ENCODE data around the gene FRMD4A. TPM values are rescaled to one million over a fixed set of nuclear protein-coding genes. Genes with fewer than 3 reads are reported as not detected.

The FRMD4A gene
- total RNA-seq, 1 experiment from 2014 or later, result 17.1 TPM

GRCh38 chr10:13827076-13827797 is 503.5 kb downstream of the FRMD4A start:
- H3K4me3 ChIP-seq, result no peak overlapping the region
- H3K4me1 ChIP-seq, result no peaks in the 10 kb centered on the region

GRCh38 chr10:13823709-13824405 is 506.9 kb downstream of the FRMD4A start:
- no peak overlapping the region for H3K4me3 ChIP-seq
- no peaks in the 10 kb centered on the region for H3K9me3 ChIP-seq (replicated peaks)
- no peak overlapping the region for H3K27ac ChIP-seq
- no peaks in the 10 kb centered on the region for H3K4me1 ChIP-seq
- DNase-seq, result no peak
- no peaks in the 10 kb centered on the region for H3K36me3 ChIP-seq
- no peaks in the 10 kb centered on the region for H3K27me3 ChIP-seq

More at GRCh38 chr10:13827076-13827797, 503.5 kb downstream of the FRMD4A start:
- Histone ChIP-seq H3K9me3 (replicated peaks) (no peaks in the 10 kb centered on the region), H3K27ac (no peak overlapping the region), H3K27me3 (no peaks in the 10 kb centered on the region), H3K36me3 (no peaks in the 10 kb centered on the region)
- DNase-seq, result no peak

GRCh38 chr10:13823096-13823708 is 507.5 kb downstream of the FRMD4A start:
- no peaks in the 10 kb centered on the region for H3K4me1 ChIP-seq

DNA sequence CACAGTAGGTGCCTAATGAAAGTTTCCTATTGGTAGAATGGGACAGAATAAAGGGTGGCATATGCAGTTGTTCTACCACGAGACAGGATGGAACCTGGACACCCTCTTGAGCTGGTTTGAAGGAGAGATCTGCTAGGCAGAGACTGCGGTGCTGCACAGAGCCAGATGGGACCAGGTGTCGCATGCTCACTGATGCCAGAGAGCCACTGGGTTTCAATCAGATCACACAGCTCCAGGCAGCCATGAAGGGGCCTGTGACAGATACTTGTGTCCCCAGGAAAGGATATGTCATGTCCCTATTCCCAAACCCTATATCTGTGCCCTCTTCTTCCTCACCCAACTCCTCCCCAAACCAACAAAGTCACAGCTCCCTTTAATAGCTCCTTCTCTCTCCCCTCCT is 508.2 kb downstream of the FRMD4A start:
- Histone ChIP-seq H3K27ac (no peak overlapping the region), H3K27me3 (no peaks in the 10 kb centered on the region), H3K9me3 (replicated peaks) (no peaks in the 10 kb centered on the region), H3K36me3 (no peaks in the 10 kb centered on the region), H3K4me3 (no peak overlapping the region), H3K4me1 (no peaks in the 10 kb centered on the region)
- no peak for DNase-seq

More at GRCh38 chr10:13823096-13823708, 507.5 kb downstream of the FRMD4A start:
- no peaks in the 10 kb centered on the region for H3K9me3 ChIP-seq (replicated peaks)
- no peak overlapping the region for H3K27ac ChIP-seq
- no peaks in the 10 kb centered on the region for H3K36me3 ChIP-seq
- no peaks in the 10 kb centered on the region for H3K27me3 ChIP-seq
- DNase-seq, result no peak
- H3K4me3 ChIP-seq, result no peak overlapping the region

- Histone ChIP-seq H3K4me1 (no peaks in the 10 kb centered on the region), H3K27ac (no peak overlapping the region), H3K9me3 (replicated peaks) (peaks cover 6% of the 10 kb centered on the region; the same call in 1 of the 2 replicates), H3K36me3 (no peaks in the 10 kb centered on the region), H3K4me3 (no peak overlapping the region), H3K27me3 (no peaks in the 10 kb centered on the region)
- DNase-seq, result no peak
These were observed 509.8 kb downstream of the FRMD4A start for GRCh38 chr10:13820964-13821337.

DNA sequence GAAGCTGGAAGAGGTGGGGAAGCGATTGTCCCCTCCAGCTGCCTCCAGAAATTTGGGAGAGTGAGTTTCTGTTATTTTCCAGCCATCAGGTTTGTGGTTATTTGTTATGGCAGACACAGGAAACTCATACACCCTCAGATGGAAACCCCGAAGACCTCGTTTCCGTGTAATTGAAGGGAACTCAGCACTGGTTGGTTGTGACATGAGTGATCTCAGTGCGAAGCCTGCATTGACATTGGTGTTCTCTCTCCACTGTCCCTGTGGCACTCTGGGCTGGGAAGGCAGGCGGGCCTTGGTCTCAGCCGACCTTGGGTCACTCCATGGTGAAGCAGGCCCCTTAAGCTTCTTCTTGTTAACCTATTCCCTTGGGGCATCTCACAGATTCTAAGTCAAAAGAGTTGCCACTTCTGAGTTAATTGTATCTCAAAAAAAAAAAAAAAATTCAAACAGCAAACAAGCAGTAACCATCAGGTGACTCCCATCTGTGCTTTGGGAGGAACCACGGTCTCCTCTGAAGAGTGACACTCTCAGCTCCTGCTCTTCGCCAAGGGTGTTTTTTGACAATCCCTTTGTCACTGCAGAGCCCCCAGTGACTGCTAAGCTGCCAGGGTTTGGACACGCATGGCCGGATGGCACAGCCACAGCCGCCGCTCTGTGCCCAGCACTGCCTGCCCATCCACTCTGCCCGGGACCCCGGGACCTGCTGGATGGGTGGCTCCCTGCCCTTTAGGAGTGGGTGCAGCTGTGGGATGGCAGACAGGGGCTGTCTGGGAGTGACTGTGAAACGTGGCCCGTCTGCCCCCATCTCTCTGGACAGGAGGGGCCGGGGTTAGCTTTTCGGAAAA is 510.4 kb downstream of the FRMD4A start:
- no peak for DNase-seq
- Histone ChIP-seq H3K9me3 (replicated peaks) (peaks cover 6% of the 10 kb centered on the region; the same call in 1 of the 2 replicates), H3K36me3 (no peaks in the 10 kb centered on the region), H3K27ac (no peak overlapping the region), H3K4me3 (no peak overlapping the region), H3K4me1 (no peaks in the 10 kb centered on the region), H3K27me3 (no peaks in the 10 kb centered on the region)

DNA sequence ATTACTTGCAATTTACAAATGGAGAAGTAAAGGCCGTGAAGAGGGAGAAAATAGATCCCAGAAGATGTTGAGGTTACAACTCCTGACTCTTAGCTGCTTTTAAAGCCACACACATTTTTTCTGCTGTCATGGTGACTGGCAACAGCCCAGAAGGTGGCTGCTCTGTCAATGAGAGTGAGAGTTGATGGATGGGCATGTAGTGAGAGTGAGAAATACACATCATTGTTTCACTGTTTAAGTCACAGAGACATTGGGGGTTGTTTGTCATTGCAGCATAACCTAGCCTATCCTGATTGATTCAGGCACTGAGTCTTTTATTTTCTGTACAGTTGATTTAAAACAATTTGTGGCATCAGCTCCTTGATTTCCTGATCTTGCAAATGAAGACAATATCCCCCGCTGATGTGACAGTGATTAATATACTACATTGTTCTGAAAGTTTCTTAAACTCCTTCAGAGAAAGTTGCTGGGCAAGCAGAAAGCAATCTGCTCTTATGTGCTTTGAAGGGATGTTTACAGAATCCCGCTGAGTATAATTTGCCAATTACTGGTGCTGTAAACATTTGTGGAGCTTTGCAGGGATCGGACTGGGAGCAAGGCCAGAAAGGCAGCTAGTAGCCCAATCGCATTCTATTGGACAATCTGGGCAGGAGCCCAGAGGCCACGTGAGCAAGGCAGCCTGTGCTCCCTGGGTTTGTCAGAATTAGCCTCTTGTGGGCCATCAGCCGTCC is 514.4 kb downstream of the FRMD4A start:
- H3K36me3 ChIP-seq, result no peaks in the 10 kb centered on the region
- H3K27ac ChIP-seq, result no peak overlapping the region
- H3K4me1 ChIP-seq, result no peaks in the 10 kb centered on the region
- no peak for DNase-seq
- H3K4me3 ChIP-seq, result no peak overlapping the region
- H3K27me3 ChIP-seq, result no peaks in the 10 kb centered on the region
- peaks cover 6% of the 10 kb centered on the region; the same call in 1 of the 2 replicates for H3K9me3 ChIP-seq (replicated peaks)

GRCh38 chr10:13815756-13816155 is 515.0 kb downstream of the FRMD4A start:
- Histone ChIP-seq H3K4me3 (no peak overlapping the region), H3K9me3 (replicated peaks) (peaks cover 6% of the 10 kb centered on the region; the same call in 1 of the 2 replicates), H3K36me3 (no peaks in the 10 kb centered on the region), H3K27ac (no peak overlapping the region), H3K27me3 (no peaks in the 10 kb centered on the region), H3K4me1 (no peaks in the 10 kb centered on the region; the same call in 1 of the 2 replicates)
- DNase-seq, result no peak

- no peak for DNase-seq
- Histone ChIP-seq H3K9me3 (replicated peaks) (peaks cover 6% of the 10 kb centered on the region; the same call in 1 of the 2 replicates), H3K27ac (no peak overlapping the region), H3K4me3 (no peak overlapping the region), H3K4me1 (no peaks in the 10 kb centered on the region; the same call in 1 of the 2 replicates), H3K27me3 (no peaks in the 10 kb centered on the region), H3K36me3 (no peaks in the 10 kb centered on the region)
These were observed 517.2 kb downstream of the FRMD4A start for GRCh38 chr10:13813550-13813949.

DNA sequence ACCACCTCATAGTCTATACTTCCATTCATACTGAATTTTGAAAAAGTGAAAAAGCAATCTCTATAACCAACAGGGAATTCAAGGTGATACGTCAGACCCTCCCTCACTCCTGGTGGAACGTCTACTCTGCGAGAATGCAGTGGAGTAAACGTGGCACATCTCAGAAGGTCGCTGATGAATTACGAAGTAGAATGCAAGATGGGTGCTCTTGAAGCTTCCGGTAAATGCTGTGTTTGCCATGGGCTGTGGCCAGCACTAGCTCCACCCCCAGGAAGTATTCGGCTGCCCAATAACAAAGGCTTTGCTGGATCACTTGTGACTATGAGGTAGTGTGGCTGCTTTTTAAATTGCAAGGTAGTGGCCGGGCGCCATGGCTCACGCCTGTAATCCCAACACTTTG is 517.9 kb downstream of the FRMD4A start:
- peaks cover 6% of the 10 kb centered on the region; the same call in 1 of the 2 replicates for H3K9me3 ChIP-seq (replicated peaks)
- no peaks in the 10 kb centered on the region; the same call in 1 of the 2 replicates for H3K4me1 ChIP-seq
- DNase-seq, result no peak
- H3K4me3 ChIP-seq, result no peak overlapping the region
- no peak overlapping the region for H3K27ac ChIP-seq
- H3K36me3 ChIP-seq, result no peaks in the 10 kb centered on the region
- no peaks in the 10 kb centered on the region for H3K27me3 ChIP-seq

DNA sequence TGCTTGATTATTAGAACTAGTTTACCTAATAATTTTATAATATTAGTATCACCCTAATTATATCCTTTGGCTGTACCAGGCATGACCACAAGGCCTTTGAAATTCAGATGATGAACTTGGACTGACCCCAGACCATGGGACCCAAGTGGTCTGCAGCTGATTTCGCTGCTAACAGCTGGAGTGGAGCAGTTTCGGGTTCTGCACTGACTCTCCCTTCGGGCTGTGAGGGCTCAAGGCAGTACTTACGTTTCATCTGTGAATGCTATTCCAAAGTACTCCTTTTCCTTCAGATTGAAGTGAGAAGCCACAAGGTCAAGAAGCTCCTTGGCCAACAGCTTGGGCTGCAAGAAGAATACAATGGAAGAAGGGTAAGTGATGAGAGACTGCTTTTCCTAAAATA is 520.2 kb downstream of the FRMD4A start:
- no peaks in the 10 kb centered on the region for H3K27me3 ChIP-seq
- H3K4me1 ChIP-seq, result no peaks in the 10 kb centered on the region; the same call in 1 of the 2 replicates
- no peaks in the 10 kb centered on the region for H3K9me3 ChIP-seq (replicated peaks)
- no peak overlapping the region for H3K27ac ChIP-seq
- DNase-seq, result peak; percentile 26 to 56
- no peaks in the 10 kb centered on the region for H3K36me3 ChIP-seq
- no peak overlapping the region for H3K4me3 ChIP-seq

- no peaks in the 10 kb centered on the region for H3K9me3 ChIP-seq (replicated peaks)
- no peaks in the 10 kb centered on the region for H3K36me3 ChIP-seq
- no peaks in the 10 kb centered on the region; the same call in 1 of the 2 replicates for H3K4me1 ChIP-seq
- no peaks in the 10 kb centered on the region for H3K27me3 ChIP-seq
- no peak for DNase-seq
- H3K4me3 ChIP-seq, result no peak overlapping the region
- no peak overlapping the region for H3K27ac ChIP-seq
These were observed 521.3 kb downstream of the FRMD4A start for GRCh38 chr10:13809427-13809826.

GRCh38 chr10:13808556-13809391 is 522.0 kb downstream of the FRMD4A start:
- Histone ChIP-seq H3K36me3 (no peaks in the 10 kb centered on the region), H3K4me1 (no peaks in the 10 kb centered on the region; the same call in 1 of the 2 replicates), H3K9me3 (replicated peaks) (no peaks in the 10 kb centered on the region), H3K27ac (no peak overlapping the region), H3K4me3 (no peak overlapping the region), H3K27me3 (no peaks in the 10 kb centered on the region)
- DNase-seq, result no peak
